HCT116 (cell line): Measurements from ENCODE around the gene FAM131C. TPM values are rescaled to one million over a fixed set of nuclear protein-coding genes. Genes with fewer than 3 reads are reported as not detected.

Source experiments
- ATAC-seq: fragments of 200-7000 bp; cut with Tn5 transposase; 2 replicates; pipeline ENCODE4 v1.9.1; 2020; ENCODE audit warnings: mild to moderate bottlenecking, moderate library complexity
- BruUV-seq: library from RNA; stranded (reverse); fragments of 400-500 nt; replicated peaks from 2 replicates; lab custom pipeline; 2021; lab: Mats Ljungman, UMichigan
- CTCF ChIA-PET: fragments of 300-600 bp; sonication (Branson Sonifier 250); formaldehyde crosslinking; loops from one replicate; lab custom pipeline; 2021; ENCODE audit warnings: antibody characterized with exemption; lab: Charles Lee
- POLR2A ChIA-PET: fragments of 300-600, 350-600 bp; sonication (Branson Sonifier 250); formaldehyde crosslinking; loops from one replicate; lab custom pipeline; 2021; ENCODE audit warnings: antibody characterized with exemption; lab: Charles Lee
- RAD21 ChIA-PET, 2 experiments: fragments of 300-600 bp; sonication (Branson Sonifier 250); formaldehyde crosslinking; loops; one replicate each; lab custom pipeline; 2023; ENCODE audit warnings: low total read pairs in 2 of 2; ENCODE audit not compliant: uncharacterized antibody in 2 of 2, unreplicated experiment in 2 of 2, low non-redundant PET in 1 of 2; lab: Charles Lee
- DNase-seq: peaks from one replicate; pipeline ENCODE4 v3.0.0-alpha.2; 2010; ENCODE audit warnings: low read depth, low spot score
- H2AFZ ChIP-seq: fragments of 200-600 bp; shearing (Covaris generic), sonication (generic); 2 replicates; pipeline ENCODE4 v1.6.1; 2017; ENCODE audit warnings: low read depth, mixed run types, mixed read lengths, antibody characterized with exemption, low read length; ENCODE audit not compliant: poor library complexity, severe bottlenecking
- H3K27ac ChIP-seq: 2 replicates; pipeline ENCODE4 v1.5.1; 2012; ENCODE audit warnings: low read depth, low read length
- H3K27me3 ChIP-seq: fragments of 200-600 bp; sonication (generic); 2 replicates; pipeline ENCODE4 v1.6.1; 2016; ENCODE audit warnings: mixed run types, low read length, mixed read lengths; ENCODE audit not compliant: insufficient read depth
- H3K36me3 ChIP-seq, 2 experiments: fragments of 200-500 bp in 1 of 2; fragments of 200-600 bp in 1 of 2; sonication (Bioruptor generic) in 1 of 2; sonication (generic) in 1 of 2; 2 replicates each; pipeline versions ENCODE4 v1.5.1 to v1.6.1; 2014 to 2016; ENCODE audit warnings: low read length in 2 of 2, inconsistent platforms in 1 of 2, mixed read lengths in 1 of 2, mixed run types in 1 of 2; ENCODE audit not compliant: insufficient read depth in 2 of 2, control insufficient read depth in 1 of 2
- H3K4me1 ChIP-seq, 2 experiments: fragments of 200-600 bp in 1 of 2; sonication (generic) in 1 of 2; 2 replicates each; pipeline versions ENCODE4 v1.5.1 to v1.6.1; 2012 to 2017; ENCODE audit warnings: low read length in 2 of 2, inconsistent platforms in 1 of 2, mild to moderate bottlenecking in 1 of 2, mixed read lengths in 1 of 2, mixed run types in 1 of 2, moderate library complexity in 1 of 2; ENCODE audit not compliant: insufficient read depth in 2 of 2, control insufficient read depth in 1 of 2
- H3K4me2 ChIP-seq: fragments of 200-600 bp; sonication (generic); 2 replicates; pipeline ENCODE4 v1.6.1; 2017; ENCODE audit warnings: mixed run types, low read length, mixed read lengths
- H3K4me3 ChIP-seq, 2 experiments: fragments of 200-600 bp in 1 of 2; sonication (generic) in 1 of 2; replicated peaks in 1 of 2; 2 replicates each; pipeline ENCODE4 v1.5.1; 2011 to 2016; ENCODE audit warnings: low read length in 2 of 2, control low read depth in 1 of 2, low read depth in 1 of 2, mild to moderate bottlenecking in 1 of 2, mixed read lengths in 1 of 2, mixed run types in 1 of 2
- H3K79me2 ChIP-seq: fragments of 200-600 bp; sonication (generic); 2 replicates; pipeline ENCODE4 v1.6.1; 2017; ENCODE audit warnings: mild to moderate bottlenecking, mixed run types, low read length, moderate library complexity, mixed read lengths; ENCODE audit not compliant: insufficient read depth
- H3K9ac ChIP-seq: fragments of 200-600 bp; sonication (generic); 2 replicates; pipeline ENCODE4 v1.6.1; 2016; ENCODE audit warnings: low read length, mixed read lengths
- H3K9me2 ChIP-seq: fragments of 200-600 bp; sonication (generic), shearing (Covaris generic); 2 replicates; pipeline ENCODE4 v1.6.1; 2017; ENCODE audit warnings: mixed run types, mild to moderate bottlenecking, moderate library complexity; ENCODE audit not compliant: insufficient read depth
- H3K9me3 ChIP-seq, 2 experiments: fragments of 200-500 bp in 1 of 2; fragments of 200-600 bp in 1 of 2; sonication (Bioruptor generic) in 1 of 2; sonication (generic) in 1 of 2; 2 replicates each; pipeline ENCODE4 v1.6.1; 2014 to 2017; ENCODE audit warnings: low read length in 2 of 2, mixed read lengths in 2 of 2, inconsistent platforms in 1 of 2, low read depth in 1 of 2, mild to moderate bottlenecking in 1 of 2, mixed run types in 1 of 2, moderate library complexity in 1 of 2; ENCODE audit not compliant: control insufficient read depth in 1 of 2, insufficient read depth in 1 of 2
- H4K20me1 ChIP-seq: fragments of 200-600 bp; sonication (generic), shearing (Covaris generic); 2 replicates; pipeline ENCODE4 v1.6.1; 2017; ENCODE audit warnings: mixed run types, mild to moderate bottlenecking, moderate library complexity; ENCODE audit not compliant: insufficient read depth
- ATF3 ChIP-seq: IDR thresholded peaks from 2 replicates; pipeline ENCODE4 v1.6.1; 2012
- CBX3 ChIP-seq: IDR thresholded peaks from 2 replicates; pipeline ENCODE4 v1.6.1; 2012; ENCODE audit warnings: low read depth
- EGR1 ChIP-seq: IDR thresholded peaks from 2 replicates; pipeline ENCODE4 v1.6.1; 2012; ENCODE audit warnings: low read depth
- ELF1 ChIP-seq: IDR thresholded peaks from 2 replicates; pipeline ENCODE4 v1.6.1; 2012; ENCODE audit warnings: low read depth, borderline replicate concordance
- EZH2 ChIP-seq: fragments of 200-600 bp; sonication (generic); IDR thresholded peaks from 2 replicates; pipeline ENCODE4 v1.6.1; 2017; ENCODE audit warnings: antibody characterized with exemption, mixed run types
- EZH2phosphoT487 ChIP-seq: fragments of 200-600 bp; IDR thresholded peaks from 2 replicates; pipeline ENCODE4 v1.6.1; 2018; ENCODE audit warnings: antibody characterized with exemption, borderline replicate concordance
- JUND ChIP-seq: IDR thresholded peaks from 2 replicates; pipeline ENCODE4 v1.6.1; 2012
- MAX ChIP-seq: IDR thresholded peaks from 2 replicates; pipeline ENCODE4 v1.6.1; 2012
- RAD21 ChIP-seq: IDR thresholded peaks from 2 replicates; pipeline ENCODE4 v1.6.1; 2012; ENCODE audit warnings: low read depth, mild to moderate bottlenecking
- REST ChIP-seq: IDR thresholded peaks from 2 replicates; pipeline ENCODE4 v1.6.1; 2012; ENCODE audit warnings: low read depth
- SRF ChIP-seq: IDR thresholded peaks from 2 replicates; pipeline ENCODE4 v1.6.1; 2012; ENCODE audit warnings: low read depth
- TCF7L2 ChIP-seq: IDR thresholded peaks from 2 replicates; pipeline ENCODE4 v1.7.0; 2011; ENCODE audit warnings: borderline replicate concordance, inconsistent platforms; ENCODE audit not compliant: insufficient read depth, insufficient read length; ENCODE audit errors: extremely low read depth
- YY1 ChIP-seq: IDR thresholded peaks from 2 replicates; pipeline ENCODE4 v1.6.1; 2011; ENCODE audit warnings: low read length, low read depth, moderate library complexity, mild to moderate bottlenecking; ENCODE audit not compliant: insufficient replicate concordance; ENCODE audit errors: extremely low read depth
- intact Hi-C: fragments of 100-400 bp; cut with micrococcal nuclease; formaldehyde crosslinking; loops from 2 replicates; pipeline ENCODE4 v1.10.0; 2022
- total RNA-seq: library from RNA; stranded (reverse); gene quantifications from one replicate; pipeline ENCODE4 v1.2.1, GENCODE V29; 2021; ENCODE audit not compliant: unreplicated experiment
- TF ChIP-seq, protein P1 (sequence below), 3 experiments: fragments of 200-600 bp in 1 of 3; sonication (generic) in 1 of 3; IDR thresholded peaks in 2 of 3; conservative IDR thresholded peaks in 1 of 3; 2 replicates each; pipeline ENCODE4 v1.5.1; 2012 to 2017; ENCODE audit warnings: low read depth in 2 of 3, low read length in 2 of 3, antibody characterized with exemption in 1 of 3, borderline replicate concordance in 1 of 3, control low read depth in 1 of 3, mild to moderate bottlenecking in 1 of 3, mixed read lengths in 1 of 3, mixed run types in 1 of 3, moderate library complexity in 1 of 3; ENCODE audit not compliant: insufficient read depth in 1 of 3

The FAM131C gene
- total RNA-seq, 1 experiment from 2014 or later: 11.6 TPM

- POLR2A ChIA-PET: no interaction called here
Measured at GRCh38 chr1:16029288-16029687, 44.2 kb downstream of the FAM131C start.

More at GRCh38 chr1:16029288-16029687, 44.2 kb downstream of the FAM131C start:
- Histone ChIP-seq H3K9me2 (no peaks in the 10 kb centered on the region), H3K9ac (no peak overlapping the region), H3K36me3 (no peaks in the 10 kb centered on the region), H4K20me1 (no peaks in the 10 kb centered on the region), H3K27me3 (no peaks in the 10 kb centered on the region), H3K9me3 (no peaks in the 10 kb centered on the region), H3K27ac (no peak overlapping the region), H3K4me2 (no peak overlapping the region), H3K79me2 (no peaks in the 10 kb centered on the region), H3K4me3 (no peak overlapping the region), H2AFZ (no peak overlapping the region), H3K4me1 (peaks cover 2 to 18% of the 10 kb centered on the region in 2 experiments; a peak in 3 of 4 replicates)
- no TSS peak for BruUV-seq
- ChIA-PET RAD21 (no interaction called here), CTCF (no interaction called here)
- DNase-seq (no peak), ATAC-seq (no peak)
- intact Hi-C loops: no loop called here
- TF ChIP-seq ELF1 (no peak), SRF (no peak), TCF7L2 (no peak), REST (no peak), YY1 (no peak), EZH2phosphoT487 (no peak), EZH2 (no peak), CBX3 (no peak), JUND (no peak), MAX (no peak), EGR1 (no peak), RAD21 (no peak), ATF3 (no peak)
- TF ChIP-seq, protein P1, sequence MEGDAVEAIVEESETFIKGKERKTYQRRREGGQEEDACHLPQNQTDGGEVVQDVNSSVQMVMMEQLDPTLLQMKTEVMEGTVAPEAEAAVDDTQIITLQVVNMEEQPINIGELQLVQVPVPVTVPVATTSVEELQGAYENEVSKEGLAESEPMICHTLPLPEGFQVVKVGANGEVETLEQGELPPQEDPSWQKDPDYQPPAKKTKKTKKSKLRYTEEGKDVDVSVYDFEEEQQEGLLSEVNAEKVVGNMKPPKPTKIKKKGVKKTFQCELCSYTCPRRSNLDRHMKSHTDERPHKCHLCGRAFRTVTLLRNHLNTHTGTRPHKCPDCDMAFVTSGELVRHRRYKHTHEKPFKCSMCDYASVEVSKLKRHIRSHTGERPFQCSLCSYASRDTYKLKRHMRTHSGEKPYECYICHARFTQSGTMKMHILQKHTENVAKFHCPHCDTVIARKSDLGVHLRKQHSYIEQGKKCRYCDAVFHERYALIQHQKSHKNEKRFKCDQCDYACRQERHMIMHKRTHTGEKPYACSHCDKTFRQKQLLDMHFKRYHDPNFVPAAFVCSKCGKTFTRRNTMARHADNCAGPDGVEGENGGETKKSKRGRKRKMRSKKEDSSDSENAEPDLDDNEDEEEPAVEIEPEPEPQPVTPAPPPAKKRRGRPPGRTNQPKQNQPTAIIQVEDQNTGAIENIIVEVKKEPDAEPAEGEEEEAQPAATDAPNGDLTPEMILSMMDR (IDR thresholded peaks at IDR 0.05 in 2 of 3, conservative IDR thresholded peaks at IDR 0.05 in 1 of 3; ENCODE audit: borderline replicate concordance in 1 of 3, insufficient read depth in 1 of 3, low read depth in 2 of 3, low read length in 2 of 3): no peak
